HTR-8/SVneo (cell line): Measurements from ENCODE around the gene KLK14.

Source experiments
- DNase-seq: peaks from one replicate; pipeline ENCODE4 v3.0.0; 2011; ENCODE audit warnings: low spot score, mixed read lengths; ENCODE audit not compliant: insufficient read length
- FAIRE-seq: peaks from 2 replicates; lab custom pipeline; 2011; peaks lifted over from hg19 to GRCh38; lab: Jason Lieb, UNC

KLK14 gene

DNA sequence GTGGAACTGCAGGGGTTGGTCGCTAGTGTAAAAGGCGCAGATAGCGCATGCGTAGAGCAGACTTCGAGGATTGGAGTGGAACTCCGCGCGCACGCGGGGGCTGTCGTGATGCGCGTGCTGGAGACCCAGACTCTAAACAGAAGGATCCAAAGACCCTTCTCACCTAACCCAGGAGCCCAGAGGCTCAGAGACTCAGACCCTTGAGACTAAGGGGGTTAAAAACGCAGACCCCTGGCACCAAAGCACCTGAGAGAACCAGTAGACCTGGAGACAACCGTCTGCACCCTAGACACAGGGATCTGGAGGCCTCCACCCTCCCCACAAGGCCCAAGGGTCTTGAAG, 26.1 kb upstream of the KLK14 start:
- FAIRE-seq (no peak), DNase-seq (no peak)

DNA sequence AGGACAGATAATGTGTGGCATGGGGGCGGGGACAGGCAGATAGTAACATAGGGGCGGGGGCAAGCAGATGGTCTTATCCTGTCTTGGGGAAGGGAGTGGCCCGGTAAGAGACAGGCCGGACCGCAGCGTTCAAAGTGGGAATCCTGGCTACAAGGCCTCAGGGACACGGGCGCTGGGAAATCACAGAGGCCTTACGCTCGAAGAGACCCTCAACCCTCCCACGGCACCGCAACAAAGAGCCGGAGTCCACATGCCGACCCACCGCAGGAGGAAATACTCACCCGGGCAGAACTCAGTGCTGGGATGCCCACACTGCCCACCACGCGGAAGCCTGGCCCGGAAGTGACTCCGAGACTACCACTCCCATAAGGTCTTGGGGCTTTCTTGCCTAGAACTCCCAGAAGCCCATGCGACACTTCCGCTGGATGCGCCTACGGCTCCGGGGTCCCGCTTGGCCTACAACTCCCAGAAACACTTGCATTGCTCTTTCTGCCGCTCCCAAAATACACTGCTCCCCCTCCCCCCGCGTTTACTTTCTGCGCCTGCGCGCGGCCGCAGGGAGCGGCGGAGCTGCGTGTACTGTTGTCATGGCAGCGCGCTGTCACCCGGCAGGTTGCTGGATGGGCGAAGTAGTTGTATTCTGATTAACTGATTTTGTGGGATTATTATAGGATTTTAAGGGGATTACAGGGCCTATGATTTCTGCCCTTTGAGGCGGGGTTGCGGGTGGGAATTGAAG, 25.5 kb upstream of the KLK14 start, which contains the start of gene CTU1:
TSS of gene CTU1 (minus strand) at position 344 of the 739 bp plus-strand sequence. CDS start 3,840 bp downstream, outside the sequence.
- DNase-seq (peak; percentile 98), FAIRE-seq (peak; percentile 89)

DNA sequence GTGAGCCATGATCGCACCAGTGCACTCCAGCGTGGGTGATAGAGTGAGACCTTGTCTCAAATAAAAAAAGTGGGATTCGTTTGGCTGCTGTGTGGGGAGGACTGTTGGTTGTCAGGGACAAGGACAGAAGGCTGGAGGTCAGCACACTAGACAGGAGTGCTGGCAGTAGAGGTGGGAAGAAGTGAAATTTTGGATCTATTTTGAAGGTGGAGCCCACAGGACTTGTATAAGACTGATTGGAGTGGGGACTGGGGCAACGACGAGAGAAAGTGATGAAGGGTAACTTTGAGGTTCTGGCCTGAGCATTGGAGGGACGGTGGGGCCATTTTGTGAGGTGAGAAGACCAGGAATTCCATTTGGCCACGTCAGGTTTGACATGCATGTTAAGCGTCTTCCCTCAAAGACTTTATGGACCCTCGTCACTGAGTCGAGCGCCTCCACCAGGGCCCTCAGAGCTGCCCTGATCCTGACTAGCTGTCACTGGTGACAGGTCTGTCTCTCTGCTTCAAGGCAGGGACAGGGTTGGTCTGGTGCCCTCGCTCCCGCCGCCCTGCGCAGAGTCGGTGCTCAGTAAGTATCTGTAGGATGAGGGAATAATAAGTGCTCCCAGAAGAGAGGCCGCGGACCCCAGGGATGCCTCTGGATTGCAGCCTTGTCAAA, 24.8 kb upstream of the KLK14 start:
- FAIRE-seq: no peak
- DNase-seq: no peak

DNA sequence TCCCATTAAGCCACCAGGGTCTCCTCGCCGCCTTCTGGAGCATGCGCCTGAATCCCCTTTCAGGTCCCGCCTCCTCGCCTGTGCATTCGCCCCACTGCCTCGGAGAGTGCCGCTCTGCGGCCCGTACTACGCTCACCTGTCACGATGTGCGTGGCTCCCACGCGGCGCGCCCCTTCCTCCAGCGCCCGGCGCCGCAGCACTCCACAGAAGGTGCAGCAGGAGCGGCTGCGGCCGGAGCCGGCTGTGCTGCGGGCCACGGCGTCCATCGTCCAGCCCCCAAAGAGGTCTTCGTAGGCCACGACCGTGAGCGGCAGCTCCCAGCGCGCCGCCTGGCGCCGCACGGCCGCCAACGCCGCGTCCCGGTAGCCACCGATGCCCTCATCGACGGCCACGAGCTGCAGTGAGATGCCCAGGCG, 21.2 kb upstream of the KLK14 start:
- DNase-seq: no peak
- FAIRE-seq: no peak

DNA sequence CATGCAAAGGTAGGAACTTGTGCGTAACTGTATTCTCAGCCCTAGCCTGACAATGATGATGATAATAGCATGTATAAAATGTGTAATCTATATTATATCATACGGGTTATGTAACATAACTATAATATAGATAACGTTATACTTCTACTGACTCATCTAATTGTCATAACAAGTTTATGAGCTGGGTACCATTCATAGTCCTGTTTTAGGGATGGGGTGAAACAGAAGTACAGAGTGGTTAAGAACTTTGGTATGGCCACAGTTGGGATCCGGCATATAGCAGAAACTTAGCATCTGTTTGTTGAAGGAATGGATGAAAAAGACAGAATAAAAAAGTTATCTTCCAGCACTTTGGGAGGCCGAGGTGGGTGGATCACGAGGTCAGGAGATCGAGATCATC, 20.3 kb upstream of the KLK14 start:
- FAIRE-seq (no peak), DNase-seq (no peak)

DNA sequence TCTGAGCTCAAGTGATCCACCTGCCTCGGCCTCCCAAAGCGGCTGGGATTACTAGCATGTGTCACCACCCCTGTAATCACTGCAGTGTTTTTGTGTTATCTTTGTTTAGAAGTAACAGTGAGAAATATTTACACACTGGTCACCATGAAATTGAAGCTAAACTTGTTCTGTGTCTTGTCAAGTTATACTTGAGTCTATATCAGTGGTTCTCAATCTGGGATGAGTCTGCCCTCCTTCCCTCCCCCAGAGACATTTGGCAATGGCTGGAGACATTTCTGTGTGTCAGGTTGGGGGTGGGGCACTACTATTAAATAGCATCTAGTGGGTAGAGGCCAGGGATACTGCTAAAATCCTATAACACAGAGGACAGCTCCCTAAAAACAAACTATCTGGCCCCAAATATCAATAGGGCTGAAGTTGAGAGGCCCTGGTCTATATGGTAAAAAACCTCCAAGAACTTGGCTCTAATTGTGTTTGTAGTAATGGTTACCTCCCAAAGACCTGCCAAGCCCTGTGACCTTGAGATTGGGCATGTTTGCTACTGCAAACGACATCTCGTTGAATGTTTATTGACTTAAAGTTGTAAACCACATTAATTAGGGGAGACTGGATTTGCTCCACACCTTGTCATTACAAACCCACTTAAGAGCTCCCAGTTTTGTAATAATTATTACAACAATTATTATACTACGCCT, 18.6 kb upstream of the KLK14 start:
- FAIRE-seq (no peak), DNase-seq (no peak)

DNA sequence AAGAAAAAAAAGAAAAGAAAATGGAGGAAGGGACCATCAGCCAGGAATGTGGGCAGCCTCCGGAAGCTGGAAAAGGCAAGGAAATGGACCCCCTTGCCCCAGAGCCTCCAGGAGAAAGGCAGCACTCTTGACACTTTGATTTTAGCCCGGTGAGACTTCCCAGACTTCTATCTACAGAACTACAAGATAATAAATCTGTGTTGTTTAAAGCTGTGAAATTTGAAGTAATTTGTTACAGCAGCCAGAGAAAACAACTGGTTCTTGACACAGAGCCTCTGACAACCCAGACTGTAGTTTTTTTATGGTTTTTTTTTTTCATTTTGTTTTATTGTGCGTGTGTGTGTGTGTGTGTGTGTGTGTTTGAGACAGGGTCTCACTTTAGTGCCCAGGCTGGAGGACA, 17.9 kb upstream of the KLK14 start:
- DNase-seq (no peak), FAIRE-seq (no peak)

DNA sequence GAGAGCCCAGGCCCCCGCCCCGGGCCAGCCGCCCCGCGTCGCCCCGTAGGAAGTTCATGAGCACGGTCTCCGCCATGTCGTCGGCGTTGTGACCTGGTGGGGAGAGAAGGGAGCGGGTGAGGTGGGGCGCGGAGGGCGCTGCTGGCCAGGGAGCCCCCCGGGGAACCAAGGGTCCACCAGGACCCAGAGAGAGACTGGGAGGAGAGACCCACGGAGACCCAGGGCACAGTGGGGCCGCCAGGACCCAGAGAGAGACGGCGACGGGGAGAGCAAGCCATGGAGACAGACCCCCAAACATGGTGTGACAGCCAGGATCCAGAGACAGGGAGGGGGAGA, 16.3 kb upstream of the KLK14 start:
- DNase-seq (no peak), FAIRE-seq (no peak)

DNA sequence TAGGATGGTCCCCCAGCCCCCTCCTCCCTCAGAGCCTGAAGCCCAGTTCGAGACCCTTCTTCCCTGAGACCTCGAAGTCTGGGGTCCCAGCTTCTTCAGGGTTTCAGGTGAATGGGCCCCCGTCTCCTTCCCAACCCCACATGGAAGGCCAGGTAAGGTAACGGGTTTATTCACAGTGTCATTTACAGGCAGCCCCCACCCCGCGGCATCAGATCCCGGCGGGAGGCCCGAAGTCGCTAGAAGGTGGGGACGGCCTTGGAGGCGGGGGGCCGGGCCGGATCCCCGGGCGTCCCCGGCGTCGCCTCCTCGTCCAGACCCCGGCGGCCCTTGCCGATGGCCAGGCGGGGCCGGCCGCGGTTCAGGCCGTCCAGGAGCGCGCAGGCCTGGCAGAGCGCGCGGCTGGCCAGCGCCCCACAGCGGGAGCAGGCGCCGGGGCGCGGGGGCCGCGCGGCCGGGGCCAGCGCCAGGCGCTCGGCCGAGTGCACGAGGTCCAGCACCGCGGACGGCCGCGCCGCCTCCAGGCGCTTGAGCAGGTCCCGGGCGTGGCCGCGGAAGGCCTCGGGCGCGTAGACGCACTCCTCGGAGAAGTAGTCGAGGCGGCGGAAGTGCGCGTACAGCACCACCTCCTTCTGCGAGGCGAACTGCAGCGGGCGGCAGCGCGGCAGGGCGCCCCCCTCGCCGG, 15.8 kb upstream of the KLK14 start:
- DNase-seq: no peak
- no peak for FAIRE-seq

DNA sequence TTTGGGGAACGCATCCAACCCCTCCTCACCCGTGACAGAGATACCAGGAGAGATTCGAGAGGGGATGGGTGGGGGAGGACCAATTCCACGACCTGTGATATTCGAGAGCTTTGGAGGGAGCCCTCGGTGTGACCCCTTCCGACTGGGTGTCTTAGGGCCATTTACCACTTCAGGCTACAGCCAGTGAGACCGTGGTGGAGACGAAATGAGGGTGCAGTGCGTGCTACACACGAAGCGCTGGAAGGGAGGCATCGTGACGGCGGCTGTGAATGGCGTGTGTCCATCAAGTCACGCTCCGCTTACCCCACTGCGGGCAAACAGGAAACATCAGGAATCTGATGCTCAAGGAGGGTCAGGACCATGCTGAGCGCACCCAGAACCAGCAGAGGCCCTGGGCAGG, 15.1 kb upstream of the KLK14 start:
- DNase-seq (no peak), FAIRE-seq (no peak)

DNA sequence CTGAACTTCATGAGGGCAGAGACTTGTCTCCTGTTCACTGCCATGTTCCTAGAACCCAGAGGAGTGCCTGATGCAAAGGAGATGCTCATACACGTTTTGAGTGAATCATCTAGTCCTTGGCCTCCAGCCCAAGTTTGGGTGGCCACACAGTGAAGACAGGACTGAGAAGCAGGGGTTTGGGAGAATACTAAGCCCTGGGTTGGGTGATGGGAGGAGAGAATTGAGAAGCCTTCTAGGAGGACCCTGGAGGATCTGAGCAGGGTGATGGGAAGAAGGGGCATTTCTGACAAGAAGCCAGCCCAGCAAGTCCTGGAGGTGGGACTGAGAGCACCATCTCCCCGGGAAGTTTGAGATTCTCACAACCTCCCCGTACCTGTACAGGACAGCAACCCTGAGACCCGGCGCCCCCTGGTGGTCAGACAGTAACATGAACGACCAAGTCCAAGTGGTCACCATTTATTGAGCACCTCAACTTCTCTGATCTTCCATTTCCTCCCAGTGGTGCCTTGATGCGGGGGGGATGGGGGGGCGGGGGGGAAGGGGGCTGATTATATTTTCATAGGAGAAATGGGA, 14.6 kb upstream of the KLK14 start:
- no peak for FAIRE-seq
- peak; percentile 66 for DNase-seq

DNA sequence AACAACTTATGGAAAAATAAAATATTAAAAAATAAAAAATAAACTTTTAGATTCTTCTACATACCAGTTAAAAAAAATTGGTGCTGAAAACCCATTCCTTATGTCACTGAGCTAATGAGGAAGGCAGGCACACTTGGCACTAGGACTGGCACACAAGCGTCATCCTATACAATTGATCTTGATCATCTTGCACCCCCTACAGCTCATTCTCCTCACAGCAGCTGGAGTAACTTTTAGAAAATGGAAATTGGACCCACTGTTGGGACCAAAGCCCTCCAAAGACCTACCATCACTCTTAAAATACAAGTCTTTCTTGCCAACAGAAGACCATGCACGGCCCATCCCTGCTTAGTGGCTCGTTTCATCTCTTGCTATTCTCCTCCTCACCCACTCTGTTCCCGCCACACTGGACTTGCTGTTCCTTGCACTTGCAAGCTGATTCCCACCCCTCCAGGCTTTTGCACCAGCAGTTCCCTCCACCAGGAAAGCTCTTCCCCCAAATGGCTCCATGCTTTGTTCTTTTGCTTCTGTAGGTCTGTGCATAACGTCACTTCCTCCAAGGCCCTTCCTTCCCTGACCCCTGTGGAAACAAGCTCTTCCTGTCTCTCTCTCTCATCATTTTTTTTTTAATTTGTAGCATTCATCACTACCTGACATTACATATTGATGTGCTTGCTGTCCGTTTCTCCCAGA, 13.9 kb upstream of the KLK14 start:
- DNase-seq (no peak), FAIRE-seq (no peak)

DNA sequence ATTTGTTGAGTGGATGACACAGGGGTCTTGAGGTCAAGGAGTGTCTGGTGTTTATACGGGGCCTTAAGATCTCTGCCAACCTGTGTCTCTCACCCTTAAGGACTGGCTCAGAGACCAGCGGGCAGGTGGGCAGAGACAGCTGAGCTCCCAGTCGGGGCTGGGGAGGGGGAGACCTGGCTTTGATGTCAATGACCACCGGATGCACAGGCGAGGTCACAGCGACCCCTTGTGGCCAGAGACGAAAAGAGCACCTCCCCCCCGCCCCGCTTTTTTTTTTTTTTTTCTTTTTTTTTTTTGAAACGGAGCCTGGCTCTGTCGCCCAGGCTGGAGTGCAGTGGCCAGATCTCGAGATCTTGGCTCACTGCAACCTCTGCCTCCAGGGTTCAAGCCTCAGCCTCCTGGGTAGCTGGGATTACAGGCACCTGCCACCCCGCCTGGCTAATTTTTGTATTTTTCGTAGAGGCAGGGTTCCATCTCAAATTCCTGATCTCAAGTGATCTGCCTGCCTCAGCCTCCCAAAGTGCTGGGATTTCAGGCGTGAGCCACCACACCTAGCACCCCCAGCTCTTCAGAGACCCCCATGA, 12.1 kb upstream of the KLK14 start:
- DNase-seq (peak; percentile 34), FAIRE-seq (no peak)

DNA sequence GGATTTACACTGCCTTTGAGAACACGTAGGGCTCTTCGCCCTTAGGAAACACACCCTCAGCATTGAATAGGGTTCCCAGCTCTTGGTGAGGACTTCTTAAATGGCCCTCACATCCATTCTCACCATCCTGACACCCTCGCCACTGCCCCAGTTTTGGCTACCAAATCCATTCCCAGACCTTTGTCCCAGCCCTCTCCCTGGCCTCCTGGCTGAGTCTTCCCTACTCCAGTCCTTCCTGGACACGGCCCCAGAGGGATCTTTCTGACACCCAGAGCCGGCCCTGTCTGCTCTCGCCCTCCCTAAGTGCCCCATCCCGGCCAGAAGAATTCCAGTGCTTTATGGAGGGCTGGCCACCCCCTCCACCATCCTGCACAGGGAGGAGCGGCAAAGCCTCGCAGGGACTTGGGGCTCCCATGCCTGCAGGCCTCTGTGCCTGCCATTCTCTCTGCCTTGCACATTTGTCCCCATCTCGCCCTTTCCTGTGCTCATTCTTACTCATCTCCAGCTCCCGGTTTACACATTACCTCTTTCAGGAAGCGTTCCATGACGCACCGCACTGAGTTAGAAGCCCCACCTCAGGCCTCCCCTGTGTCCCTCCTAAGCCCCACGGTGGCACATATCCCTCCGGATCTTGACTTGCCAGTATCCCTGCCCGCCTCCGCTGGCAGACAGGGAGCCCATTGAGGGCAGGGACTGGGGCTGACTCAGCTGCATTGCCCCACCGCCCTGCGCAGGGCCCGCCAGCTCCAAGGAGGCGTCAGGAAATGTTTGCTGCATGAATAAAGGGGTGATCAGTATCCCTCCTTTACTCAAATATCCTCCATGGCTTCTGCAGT, 11.0 kb upstream of the KLK14 start:
- DNase-seq (no peak), FAIRE-seq (no peak)

DNA sequence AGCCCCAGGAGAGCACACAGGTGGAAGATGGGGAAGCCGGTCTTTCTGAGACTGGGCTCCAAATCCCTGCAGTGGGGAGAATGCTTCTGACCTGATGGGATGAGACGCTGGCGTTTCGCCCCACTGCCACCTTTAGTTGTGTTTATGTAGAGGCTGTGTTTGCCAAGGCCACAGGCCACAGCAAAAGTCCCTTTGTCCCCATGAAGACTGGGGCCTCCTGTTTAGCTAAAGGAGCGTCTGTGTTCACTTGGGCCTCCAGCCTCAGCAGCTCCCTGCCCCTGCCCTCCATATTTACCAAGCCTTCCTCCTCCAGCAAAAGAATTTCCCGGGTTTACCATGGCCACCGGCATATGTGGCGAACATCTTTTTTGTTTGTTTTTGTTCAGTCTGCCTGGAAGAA, 10.4 kb upstream of the KLK14 start:
- DNase-seq: no peak

DNA sequence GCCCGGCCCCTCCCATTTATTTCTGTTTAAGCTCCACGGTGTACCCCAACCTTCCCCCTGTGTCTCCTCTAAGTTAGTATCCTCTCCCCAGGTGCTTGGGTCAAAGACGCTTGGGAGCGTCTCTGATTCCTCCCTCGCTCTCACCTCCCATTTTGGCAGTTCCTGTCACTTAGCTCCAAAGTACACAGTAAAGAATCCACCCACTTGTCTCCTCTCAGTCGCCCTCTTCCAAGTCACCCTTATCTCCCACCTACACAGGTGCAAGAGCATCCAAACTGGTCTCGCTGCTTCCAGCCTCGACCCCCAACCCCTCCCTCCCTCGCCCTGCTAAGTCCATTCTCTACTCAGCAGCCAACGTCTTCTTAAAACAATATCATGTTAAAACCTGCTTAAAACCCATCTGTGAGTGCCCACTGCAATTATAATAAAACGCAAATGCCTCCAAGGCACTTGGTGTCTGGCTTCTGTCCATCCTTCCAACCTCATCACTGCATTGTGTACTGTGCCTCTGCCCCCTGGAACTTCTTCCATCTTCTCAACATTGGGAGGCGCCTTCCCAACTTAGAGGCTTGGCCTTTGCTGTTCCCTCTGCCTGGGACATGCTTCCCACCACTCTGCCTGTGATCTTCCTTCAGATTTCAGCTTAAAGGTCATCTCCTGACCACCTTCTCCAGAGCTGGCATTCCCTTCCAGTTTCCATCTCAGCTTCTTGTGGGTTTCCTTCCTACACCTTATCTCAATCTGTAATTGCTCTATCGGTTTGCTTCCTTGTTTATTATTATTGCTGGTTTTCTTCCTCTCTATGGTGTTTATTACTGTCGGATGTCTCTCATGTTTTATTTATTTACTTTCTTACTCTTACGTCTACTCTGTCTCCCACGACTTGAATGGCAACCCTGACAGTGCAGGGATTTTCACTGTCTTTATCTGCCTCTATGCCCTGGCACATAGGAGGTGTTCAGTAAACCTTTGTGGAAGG, 9.5 kb upstream of the KLK14 start:
- no peak for FAIRE-seq

More for the DNA sequence above, 10.4 kb upstream of the KLK14 start:
- FAIRE-seq: no peak

DNA sequence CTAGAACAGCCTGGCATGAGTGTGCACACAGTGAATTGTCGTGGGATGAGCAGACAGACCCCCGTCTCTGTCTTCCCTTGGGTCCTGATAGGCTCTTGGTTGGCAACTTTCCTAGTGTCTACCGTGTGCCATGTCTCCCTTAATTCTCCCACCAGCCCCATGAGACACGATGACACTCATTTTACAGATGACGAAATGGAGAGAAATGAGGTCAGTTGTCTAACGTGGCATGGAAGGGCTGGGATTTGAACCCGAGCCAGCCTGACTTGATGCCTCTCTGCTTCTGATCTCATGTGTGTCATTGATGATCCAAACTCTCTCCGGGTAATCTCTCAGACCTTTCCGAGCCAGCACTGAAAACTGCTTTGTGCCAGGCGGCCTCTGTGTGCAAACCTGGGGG, 8.4 kb upstream of the KLK14 start:
- FAIRE-seq (no peak), DNase-seq (no peak)

More for the DNA sequence above, 9.5 kb upstream of the KLK14 start:
- DNase-seq: no peak

DNA sequence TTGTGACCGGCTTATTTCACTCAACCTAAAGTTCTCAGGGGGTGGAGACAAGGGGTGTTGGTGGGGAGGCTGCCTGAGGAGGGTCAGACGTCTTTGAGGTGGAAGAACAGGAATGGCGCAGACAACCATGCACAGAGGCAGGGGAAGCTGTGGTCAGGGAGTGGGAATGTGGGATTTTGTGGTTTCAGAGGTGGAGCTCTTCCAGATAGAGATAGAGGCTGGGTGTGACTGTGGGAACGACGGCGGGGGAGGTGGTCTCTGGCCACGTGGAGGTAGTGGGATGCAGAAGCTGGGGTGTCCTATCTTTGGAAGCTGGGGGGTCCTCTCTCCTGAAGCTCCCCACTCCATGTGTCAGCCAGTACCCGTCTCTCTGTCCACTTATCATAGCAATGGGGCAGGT, 7.8 kb upstream of the KLK14 start:
- FAIRE-seq (no peak), DNase-seq (no peak)
